ENCODE data around the gene TAP2.
"Not testable (repeated sequence)": the region's sequence is repeated elsewhere in the genome, so short reads cannot be mapped to it uniquely, and the experiment has no call there.

The TAP2 gene

GRCh38 chr6:32838114-32838958 is at the start of gene TAP2:
Gene TAP2 (minus strand): TSS chr6:32838739. CDS start chr6:32838233, 506 bp downstream.
- peak; percentile 89 for DNase-seq (ENCODE audit: low read depth)

- no peak for DNase-seq (ENCODE audit: low read depth)
Observed at GRCh38 chr6:32887616-32888015, 49.1 kb upstream of the TAP2 start.

GRCh38 chr6:32886681-32887383 is 48.3 kb upstream of the TAP2 start:
- no peak for DNase-seq (ENCODE audit: low read depth)

- no peak for DNase-seq (ENCODE audit: low read depth)
Observed at GRCh38 chr6:32885698-32886286, 47.3 kb upstream of the TAP2 start.

- no peak for DNase-seq (ENCODE audit: low read depth)
Observed at GRCh38 chr6:32883789-32884188, 45.2 kb upstream of the TAP2 start.

GRCh38 chr6:32882879-32883250 is 44.3 kb upstream of the TAP2 start:
- DNase-seq (ENCODE audit: low read depth), result no peak

GRCh38 chr6:32880962-32881361 is 42.4 kb upstream of the TAP2 start:
- not testable (repeated sequence) for DNase-seq (ENCODE audit: low read depth)

- DNase-seq (ENCODE audit: low read depth), result no peak
Observed at GRCh38 chr6:32879691-32880090, 41.2 kb upstream of the TAP2 start.

- no peak for DNase-seq (ENCODE audit: low read depth)
Observed at GRCh38 chr6:32876603-32877002, 38.1 kb upstream of the TAP2 start.

- not testable (repeated sequence) for DNase-seq (ENCODE audit: low read depth)
Observed at GRCh38 chr6:32873947-32874346, 35.4 kb upstream of the TAP2 start.

GRCh38 chr6:32868257-32868788 is 29.8 kb upstream of the TAP2 start:
- peak; percentile 61 for DNase-seq (ENCODE audit: low read depth)

GRCh38 chr6:32867554-32868256 is 29.2 kb upstream of the TAP2 start:
- no peak for DNase-seq (ENCODE audit: low read depth)

- DNase-seq (ENCODE audit: low read depth), result no peak
Observed at GRCh38 chr6:32867022-32867477, 28.5 kb upstream of the TAP2 start.

GRCh38 chr6:32865724-32866443 is 27.3 kb upstream of the TAP2 start:
- no peak for DNase-seq (ENCODE audit: low read depth)

- no peak for DNase-seq (ENCODE audit: low read depth)
Observed at GRCh38 chr6:32862725-32863124, 24.2 kb upstream of the TAP2 start.

GRCh38 chr6:32860674-32861073 is 22.1 kb upstream of the TAP2 start:
- no peak for DNase-seq (ENCODE audit: low read depth)

GRCh38 chr6:32858194-32858593 is 19.7 kb upstream of the TAP2 start:
- no peak for DNase-seq (ENCODE audit: low read depth)

GRCh38 chr6:32857156-32857891 is 18.8 kb upstream of the TAP2 start:
- no peak for DNase-seq (ENCODE audit: low read depth)

GRCh38 chr6:32855467-32856174 is 17.1 kb upstream of the TAP2 start:
- DNase-seq (ENCODE audit: low read depth), result no peak
